Measurements from ENCODE around the gene MAFG.

MAFG gene

DNA sequence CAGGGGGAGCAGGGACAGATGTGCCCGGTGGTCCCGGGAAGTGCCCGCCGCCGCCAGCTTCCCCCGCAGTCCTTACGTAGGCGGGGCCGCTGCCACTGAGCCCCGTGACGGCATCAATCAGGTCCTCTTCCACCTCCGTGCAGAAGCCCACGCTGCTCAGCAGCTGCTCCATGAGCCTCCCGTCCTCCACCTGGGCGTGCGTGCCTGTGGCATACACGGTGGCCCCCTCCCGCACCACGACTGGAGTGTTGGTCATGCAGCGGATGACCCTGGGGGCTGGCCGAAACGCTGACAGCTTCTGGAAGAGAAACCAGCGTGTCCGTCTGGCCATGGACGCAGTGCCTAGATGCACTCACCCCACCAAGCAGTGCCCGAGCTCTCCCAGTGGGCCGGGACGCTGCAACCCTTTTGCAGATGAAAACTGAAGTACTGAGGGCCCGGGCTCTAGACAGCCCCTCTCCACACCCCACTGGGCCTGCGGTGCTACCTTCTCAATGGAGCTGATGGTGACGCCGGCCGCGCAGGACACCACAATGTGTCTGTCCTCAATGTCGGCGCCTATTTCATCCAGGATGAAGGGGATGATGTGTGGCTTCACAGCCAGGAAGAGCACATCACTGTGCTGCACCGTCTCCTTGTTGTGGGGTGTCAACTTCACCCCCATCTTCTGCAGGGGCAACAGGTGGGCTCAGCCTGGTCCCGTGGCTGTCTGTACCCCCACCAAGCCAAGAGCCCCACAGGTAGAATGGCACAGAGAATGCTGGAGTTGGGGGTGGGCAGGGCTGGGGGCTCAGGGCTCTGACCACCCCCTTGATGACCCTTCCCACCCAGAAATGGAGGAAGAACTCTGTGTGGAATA lies 7.5 kb upstream of the MAFG start:
- DNase-seq: no peak

DNA sequence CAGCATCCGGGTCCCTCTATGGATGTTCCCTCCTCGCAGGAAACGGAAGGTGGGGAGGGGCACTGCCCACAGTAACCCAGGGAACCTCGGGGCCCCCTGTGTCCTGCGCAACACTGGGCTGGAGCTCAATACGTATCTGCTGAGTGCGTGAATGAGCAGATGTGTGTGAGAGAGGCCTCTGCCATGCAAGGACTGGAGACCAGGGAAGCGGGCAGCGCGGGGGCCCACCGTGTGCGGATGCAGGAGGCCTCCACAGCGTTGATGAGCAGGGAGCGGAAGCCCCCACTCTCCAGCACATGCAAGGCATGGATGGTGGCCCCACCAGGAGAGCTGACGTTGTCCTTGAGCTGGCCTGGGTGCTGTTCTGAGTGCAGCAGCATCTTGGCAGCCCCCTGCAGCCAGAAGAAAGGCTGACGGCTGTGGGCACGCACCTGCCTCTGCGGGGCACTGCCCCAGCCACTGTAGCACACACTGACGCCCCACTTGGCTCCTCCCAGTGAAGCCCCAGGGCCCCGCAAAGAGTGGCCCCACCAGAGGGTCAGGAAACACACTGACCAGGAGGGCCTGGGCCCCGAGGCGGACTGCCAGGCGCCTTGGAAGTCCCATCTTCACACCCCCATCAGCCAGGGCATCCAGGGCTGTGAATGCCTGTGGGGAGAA lies 6.7 kb upstream of the MAFG start:
- DNase-seq: no peak

DNA sequence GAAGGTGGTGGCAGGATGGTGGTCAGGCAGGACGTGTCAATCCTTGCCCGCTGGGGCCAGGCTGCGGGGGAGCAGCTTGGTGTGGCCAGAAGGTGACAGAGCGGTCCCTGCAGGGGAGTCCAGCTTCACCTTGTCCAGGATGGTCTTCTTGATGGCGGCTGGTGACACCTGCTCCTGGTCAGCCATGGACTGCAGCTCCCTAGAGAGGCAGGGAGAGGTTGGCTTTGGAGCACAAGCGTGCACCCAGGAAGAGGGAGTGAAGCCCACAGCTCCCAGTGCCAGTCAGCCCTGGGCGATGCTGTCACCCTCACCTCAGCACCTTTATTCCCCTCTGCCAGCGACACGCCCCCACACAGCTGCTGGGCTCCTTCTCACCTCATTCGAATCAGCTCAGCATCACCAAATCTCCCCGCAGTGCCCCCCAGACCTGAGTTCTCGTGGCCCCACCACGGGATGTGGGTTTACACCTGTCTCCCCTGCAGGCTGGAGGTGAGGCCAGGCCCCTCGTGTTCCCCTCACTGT lies 5.7 kb upstream of the MAFG start:
- no peak for DNase-seq

DNA sequence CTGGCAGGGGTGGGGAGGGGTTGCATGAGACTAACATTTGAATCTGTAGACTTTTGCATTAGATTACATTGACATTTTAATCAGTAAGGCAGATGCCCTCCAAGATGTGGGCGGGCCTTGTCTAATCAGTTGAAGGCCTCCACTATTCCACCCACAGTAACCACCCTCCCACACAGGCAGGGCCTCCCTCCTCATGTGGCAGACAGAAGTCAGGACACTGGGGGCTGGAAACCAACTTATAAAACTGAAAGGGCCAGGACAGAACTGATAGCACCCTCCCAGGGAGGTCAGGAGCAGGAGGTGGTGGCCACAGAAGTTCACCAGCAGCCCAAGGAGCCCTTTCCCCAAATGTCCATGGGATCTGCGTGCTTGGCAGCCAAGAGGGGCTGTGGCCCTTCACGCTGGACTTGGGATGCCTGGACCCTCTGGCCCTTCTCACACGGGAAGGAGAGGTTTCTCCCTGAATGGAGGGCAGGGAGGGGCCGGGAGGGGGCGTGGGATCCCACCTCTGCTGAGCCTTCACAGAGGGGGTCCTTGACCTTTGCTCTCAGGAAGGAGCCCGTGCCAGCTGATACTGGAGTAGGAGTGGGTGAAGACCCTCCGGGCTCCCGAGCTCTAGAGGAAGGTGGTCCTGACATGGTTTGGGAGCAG lies 4.9 kb upstream of the MAFG start:
- no peak for DNase-seq

DNA sequence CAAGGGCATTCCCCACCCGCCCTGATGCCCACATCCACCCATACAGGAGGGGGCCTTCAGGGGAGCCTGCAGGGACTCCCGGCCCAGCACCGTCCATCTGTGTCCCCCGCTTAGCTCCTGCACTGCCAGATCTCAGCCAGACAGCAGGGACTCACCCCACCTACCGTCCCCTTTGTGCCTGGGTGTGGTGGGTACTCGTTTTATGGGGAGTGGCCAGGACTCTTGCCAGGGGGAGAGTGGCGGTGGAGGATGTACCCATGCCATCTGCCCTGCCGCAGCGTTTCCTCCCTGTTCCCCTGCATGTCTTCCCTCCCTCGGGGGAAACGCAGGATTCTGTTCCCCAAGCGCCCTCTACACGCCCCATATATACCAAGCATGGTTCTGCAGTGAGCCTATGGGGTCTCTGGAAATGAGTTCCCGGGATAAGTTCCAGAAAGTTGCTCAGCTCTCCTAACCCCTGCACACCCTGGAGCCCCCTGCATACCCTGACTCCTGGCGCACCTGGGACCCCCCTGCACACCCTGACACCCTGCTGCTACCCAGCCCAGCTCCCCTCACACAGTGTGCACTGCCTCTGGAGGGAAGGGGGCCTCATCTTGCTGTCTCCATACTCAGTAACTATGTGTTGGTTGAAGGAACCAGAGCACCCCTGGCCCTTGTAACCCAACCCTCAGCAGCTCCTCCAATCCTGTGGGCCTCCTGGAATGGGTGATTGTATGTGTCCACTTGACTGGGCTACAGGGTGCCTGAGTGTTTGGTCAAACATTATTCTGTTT lies 4.2 kb upstream of the MAFG start:
- no peak for DNase-seq

DNA sequence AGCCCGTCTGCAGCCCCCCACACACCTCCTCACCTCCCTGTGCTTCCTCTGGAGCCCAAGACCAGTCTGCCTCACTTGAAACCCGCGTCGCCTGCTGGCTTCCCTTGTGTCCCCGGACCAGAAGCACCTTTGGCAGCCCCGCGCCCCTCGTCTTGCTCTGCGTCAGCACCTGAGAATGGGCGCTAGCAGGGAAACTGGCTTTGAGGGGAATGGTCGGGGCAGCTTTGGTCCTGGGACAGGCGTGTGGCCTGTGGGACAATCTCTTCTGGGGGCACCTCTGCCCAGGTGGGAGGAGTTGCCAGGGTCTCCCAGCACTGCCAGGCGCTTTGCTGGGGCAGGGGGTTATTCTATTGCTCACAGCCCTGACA lies 3.6 kb upstream of the MAFG start:
- no peak for DNase-seq

DNA sequence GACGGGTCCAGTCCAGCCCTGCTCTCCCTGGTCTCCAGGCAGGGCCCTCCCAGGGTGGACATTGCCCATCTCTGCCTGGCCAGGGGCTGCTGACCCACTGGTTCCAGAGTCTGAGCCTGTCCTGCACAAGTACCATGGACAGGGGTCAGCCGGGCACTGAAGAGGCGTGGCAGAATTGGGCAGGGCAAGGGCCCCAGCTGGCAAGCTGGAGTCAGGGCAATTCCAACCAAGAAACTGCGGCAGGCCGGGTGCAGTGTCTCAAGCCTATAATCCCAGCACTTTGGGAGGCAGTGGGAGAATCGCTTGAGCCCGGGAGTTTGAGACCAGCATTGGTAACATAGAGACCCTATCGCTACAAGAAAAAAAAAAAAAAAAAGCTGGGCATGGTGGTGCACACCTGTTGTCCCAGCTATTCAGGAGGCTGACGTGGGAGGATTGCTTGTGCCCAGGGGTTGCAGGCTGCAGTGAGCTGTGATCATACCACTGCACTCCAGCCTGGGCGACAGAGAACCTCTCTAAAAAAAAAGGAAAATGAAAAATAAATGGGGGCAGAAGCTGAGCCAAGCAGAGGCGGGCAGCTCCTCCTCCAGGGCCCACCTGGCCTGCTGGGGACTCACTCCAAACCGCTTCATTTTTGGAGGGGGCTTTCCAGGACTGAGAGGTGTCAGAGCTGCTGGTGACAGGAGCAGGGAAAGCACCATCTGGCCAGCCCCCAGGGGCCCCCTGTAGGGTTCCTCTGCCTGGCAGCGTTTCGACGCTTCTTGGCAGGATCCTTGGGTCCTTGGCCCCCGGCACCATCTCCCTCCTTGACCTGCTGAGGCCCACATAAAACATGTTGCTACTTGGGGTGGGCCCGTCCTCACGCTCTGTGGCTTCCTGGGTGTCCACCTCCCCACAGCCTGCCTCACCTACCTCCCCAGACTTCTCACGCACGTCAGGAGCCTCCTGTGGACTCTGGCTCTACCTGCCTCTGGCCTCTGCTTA lies 2.9 kb upstream of the MAFG start:
- DNase-seq: no peak

DNA sequence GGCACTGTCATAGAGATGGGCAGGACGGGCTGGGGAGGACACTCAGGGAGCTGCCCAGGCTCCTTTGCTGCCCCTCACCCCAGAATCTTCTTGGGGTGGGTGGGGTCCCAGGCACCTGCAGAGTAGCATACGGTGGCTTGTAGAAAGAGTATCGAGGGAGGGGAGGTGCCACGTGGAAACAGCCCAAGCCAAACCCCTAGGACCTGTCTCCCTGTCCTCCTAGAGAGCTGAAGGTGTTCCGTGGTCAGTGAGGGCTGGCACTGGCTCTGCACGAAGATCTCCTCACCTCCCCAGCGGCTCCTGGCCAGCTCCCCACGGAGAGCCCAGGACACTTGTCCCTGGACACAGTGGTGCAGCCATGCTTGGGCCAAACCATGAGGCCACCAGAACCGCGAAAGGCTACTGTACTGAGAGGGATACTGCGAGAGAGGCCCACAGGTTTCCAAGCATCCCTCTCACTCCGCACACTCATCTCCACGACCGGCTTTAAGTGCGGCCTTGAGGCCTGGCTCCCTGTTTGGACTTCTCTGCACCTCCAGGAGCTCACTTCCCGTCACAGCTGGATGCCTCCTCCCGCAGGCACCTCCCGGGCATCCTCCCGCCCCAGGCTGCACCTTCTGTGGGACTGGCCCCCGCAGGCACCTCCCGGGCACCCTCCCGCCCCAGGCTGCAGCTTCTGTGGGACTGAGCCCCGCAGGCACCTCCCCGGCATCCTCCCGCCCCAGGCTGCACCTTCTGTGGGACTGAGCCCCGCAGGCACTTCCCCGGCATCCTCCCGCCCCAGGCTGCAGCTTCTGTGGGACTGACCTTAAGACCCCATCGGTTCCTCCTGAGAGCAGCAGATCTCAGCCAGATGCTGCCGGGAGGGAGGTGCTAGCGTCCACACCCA lies 2.0 kb upstream of the MAFG start:
- DNase-seq: no peak

DNA sequence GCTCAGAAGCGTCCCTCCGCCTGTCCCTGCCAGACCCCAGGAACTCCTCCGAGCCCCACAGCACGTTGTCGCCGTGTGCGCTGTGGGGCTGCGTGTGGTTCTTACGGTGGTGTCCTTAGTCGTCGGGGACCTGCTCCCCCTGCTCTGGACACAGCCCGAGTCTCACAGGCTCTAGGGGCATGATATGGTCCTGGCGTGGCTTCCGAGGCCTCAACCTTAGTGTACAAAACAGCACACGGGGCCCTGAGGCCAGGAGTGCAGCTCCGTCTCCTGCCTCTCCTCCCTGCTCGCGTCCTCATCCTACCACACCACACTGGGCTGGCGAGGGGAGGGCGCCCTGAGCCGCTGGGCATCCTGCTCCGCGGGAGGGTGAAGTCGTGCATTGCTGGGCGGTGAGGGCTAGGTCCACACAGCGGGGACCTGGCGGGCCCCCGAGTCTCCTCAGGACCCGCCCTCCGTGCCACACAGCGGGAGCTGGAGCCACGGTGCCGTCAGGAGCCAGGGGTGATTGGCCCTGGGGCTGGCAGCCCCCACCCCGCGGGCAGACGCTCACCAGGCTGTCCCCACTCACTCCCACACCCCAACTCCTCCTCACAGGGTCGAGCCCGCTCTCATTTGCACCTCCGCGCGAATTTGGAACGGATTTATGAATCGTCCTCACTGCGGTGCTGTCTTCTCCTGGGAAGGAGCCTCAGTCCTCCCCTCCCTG lies 1.2 kb upstream of the MAFG start:
- DNase-seq: no peak

DNA sequence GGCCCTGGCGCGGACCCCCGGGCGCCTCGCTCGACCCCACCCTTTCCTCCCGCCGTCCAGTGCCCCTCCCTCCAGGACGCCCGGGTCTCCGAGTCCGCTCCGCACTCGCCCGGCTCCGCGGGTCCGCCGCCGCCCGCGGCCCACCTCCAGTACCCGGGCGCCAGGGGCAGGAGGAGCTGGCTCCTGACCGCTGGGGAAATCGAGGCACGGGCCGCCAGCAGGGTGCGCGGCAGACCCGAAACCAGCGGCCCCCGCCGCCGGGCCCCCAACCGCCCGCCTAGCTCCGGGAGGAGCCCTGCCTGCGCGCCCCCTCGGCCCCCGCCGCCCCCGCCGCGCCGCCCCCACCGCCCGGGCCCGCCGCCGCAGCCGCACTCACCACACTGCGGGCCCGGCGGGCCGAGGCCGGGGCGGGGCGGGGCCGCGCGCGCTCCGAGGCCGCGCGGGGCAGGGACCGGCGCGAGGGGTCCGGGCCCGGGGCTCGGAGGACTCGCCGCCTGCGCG lies 333 bp downstream of the MAFG start:
- no peak for DNase-seq

DNA sequence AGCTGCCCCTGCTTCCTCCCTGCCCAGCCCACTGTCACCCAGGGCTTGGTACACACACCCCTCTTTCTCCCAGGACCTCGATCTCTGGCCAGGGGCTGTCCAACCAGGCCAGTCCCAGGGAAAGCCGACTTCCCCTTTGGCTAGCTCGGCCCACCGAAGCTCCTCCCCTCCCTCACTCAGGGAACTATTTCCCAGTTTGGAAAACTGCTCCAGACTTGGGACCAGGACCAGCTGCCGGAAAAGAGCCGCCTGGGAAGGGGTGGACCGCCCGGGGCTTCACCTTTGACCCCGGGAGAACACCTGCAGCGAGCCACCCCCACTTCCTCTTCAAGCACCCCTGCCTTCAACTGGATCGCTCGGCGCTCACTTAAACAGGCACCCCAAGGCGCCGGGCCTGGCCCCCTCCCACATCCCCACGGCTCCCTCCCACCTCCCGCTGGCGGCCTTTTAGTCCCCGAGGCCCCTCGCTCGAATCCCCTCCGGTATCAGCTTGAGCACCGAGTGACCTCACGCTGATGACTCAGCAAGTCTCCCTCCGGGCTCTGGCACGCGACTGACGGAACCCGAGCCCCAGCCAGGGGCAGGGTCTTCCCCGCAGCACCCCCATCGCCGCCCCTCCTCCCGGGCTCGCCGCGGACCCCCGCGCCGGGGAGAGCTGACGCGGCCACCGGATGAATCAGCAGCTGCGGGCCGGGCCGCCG lies 934 bp downstream of the MAFG start:
- DNase-seq: peak; percentile 59 to 70

DNA sequence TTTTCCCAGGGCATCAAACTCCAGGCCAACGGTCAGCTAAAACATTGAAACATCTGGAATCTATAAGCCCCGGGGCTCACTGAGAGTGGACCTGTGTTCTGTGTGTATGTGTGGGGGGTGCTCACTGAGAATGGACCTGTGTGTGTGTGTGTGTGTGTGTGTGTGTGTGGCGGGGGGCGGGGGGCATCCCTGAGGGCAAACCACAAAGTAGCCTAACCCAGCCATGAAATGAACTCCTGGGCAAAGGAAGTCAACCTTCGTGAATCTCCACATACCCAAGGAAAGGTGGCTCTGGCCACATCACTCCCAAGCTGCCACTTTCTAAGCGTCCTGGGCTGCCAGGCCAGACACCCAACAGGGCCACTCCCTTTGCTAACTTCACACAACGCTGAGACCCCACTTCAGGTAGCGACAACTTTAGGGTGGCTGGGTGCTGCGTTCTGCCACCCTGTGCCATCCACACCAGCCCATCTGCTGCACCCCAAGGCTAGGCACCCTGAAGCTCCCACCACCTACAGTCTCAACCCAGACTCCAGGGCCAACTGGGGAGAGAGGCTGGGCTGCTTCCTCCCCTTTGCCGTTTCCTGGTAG lies 1.6 kb downstream of the MAFG start:
- DNase-seq: no peak

DNA sequence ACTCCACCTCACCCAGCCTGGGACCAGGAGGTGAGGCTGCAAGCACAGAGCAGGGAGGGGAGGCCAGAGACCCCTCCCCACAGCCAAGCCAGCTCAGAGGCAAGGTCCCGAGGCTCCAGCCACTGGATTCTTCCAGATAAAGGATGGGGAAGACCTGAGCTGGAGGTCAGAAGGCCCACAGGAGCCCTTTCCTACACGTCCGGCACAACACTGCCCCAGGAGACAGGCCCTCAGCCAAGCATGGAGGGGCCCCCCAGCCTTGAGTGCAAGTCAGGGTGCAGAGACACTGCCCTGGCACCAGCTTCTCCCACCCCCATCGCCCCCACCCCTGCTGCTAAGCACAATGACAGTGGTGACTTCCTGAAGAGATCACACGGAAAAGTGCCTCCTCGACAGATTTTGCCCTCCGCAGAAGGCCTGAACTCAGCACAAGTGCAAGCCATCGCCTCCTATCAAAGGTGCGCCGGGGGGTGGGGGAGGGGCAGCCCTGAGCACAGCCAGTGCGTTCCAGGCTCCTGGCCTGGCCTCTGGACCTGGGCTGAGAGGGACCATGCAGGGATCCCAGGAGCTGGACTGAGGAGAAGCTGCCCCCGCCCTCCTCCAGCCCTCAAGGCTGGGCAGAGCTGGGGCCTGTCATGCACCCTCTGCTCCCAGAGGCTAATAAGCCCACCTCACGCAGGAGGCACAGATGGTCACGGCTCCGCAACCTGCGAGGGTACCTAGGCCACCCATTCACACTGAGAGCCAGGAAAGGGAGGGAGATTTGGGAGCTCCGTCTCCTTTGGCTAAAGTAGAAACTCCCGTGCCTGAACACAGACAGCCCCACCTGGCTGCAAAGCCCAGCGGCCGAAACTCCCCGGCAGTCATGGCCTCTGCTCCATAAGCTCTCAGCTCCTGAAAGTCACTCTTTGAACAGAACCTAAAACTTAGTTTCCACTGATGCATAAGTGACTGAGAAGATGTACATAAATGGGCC lies 2.7 kb downstream of the MAFG start:
- no peak for DNase-seq

DNA sequence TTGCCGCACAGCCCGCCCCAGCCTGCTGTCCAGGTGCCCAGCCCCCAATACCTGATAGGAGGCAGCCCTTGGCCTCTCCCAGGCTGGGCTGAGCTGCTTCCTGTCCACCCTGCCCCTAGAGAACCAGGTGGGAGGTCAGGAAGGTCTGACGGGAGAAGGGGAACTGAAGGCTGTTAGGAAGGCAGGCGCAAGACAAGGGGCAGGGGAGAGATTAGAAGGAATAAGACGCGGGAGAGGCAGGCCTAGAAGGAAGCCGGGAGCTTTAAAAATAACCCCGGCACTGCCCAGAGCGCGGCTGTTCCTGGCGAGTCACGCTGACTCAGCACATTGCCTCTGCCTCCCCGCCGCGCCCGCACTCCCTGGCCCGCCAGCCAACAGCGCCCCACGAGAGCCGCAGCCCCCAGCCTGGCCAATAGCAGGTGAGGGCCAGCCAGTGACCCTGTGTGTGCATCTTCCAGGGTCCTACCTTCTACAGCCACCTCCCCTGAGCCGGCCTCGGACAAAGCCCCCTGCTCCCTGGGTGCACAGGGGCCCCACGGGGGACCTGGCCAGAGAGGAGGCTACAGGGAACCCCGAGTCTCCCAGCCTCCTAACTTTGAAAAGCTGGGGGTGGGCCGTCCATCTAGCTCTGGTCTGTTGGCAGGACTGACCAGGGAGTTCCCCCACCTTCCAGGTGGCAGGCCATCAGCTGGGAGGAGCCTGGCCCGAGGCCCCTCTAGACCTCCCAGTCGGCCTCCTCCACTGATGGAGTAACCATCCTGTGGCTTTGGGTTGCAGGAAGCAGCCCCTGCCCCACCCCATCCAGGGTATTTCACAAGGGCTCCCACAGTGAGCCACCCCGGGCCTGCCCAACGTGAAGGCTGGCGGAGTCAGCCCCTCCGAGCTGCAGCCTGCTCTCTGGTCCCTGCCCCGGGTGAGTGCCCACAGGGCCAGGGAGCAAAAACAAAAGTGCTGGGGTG lies 4.0 kb downstream of the MAFG start:
- no peak for DNase-seq

DNA sequence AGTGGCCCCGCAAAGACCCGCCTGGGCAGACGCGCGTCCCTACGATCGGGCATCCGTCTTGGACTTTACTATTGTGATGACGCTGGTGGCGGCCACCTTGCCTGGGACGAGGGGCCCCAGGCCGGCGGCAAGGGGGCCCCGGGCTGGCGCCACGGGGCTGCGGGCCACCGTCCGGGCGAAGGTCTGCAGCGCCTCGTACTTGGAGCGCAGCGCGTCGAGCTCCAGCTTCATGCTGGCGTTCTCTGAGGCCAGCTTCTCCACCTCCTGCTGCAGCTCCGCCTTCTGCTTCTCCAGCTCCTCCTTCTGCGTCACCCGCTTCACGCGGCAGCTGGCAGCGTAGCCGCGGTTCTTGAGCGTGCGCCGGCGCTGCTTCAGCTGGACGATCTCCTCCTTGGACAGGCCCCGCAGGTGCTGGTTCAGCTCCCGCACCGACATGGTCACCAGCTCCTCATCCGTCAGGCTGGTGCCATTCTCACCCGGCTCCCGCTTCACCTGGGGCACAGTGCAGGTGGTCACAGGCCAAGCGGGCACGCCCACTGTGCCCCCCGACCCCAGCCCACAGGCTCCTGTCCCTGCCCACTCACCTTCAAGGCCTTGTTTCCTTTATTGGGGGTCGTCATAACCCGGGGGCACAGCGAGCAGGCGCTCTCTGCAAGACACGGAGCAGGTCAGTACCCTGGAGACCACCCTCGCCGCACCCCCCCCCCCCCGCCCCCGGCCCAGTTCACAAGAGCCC lies 4.8 kb downstream of the MAFG start:
- no peak for DNase-seq
